A673 (cell line): ENCODE results near the gene MASP1. TPM values are rescaled to one million over a fixed set of nuclear protein-coding genes. Genes with fewer than 3 reads are reported as not detected.

Experiments used
- BruUV-seq: library from RNA; stranded (reverse); fragments of 400-500 nt; replicated peaks from 2 replicates; lab custom pipeline; 2021; lab: Mats Ljungman, UMichigan
- CTCF ChIA-PET: fragments of 300-600 bp; sonication (Branson Sonifier 250); formaldehyde crosslinking; loops from one replicate; lab custom pipeline; 2022; ENCODE audit warnings: antibody characterized with exemption; lab: Charles Lee
- POLR2A ChIA-PET: fragments of 300-600 bp; sonication (Branson Sonifier 250); formaldehyde crosslinking; loops from one replicate; lab custom pipeline; 2022; ENCODE audit warnings: antibody characterized with exemption; ENCODE audit not compliant: low non-redundant PET; lab: Charles Lee
- DNase-seq: peaks from one replicate; pipeline ENCODE4 v3.0.0-alpha.2; 2015; ENCODE audit warnings: low spot score
- H3K27ac ChIP-seq: fragments of 200-600 bp; sonication (generic); 2 replicates; pipeline ENCODE4 v1.5.1; 2016; ENCODE audit warnings: mixed run types, low read depth, mild to moderate bottlenecking, mixed read lengths, antibody characterized with exemption, low read length; ENCODE audit not compliant: poor library complexity, severe bottlenecking
- H3K27me3 ChIP-seq: fragments of 200-600 bp; sonication (generic); replicated peaks from 2 replicates; pipeline ENCODE4 v1.6.1; 2017; ENCODE audit warnings: mixed run types, low read depth, mild to moderate bottlenecking, mixed read lengths, antibody characterized with exemption, low read length; ENCODE audit not compliant: insufficient read depth, poor library complexity
- H3K36me3 ChIP-seq: fragments of 200-600 bp; sonication (generic); 2 replicates; pipeline ENCODE4 v1.6.1; 2016; ENCODE audit warnings: mixed run types, mild to moderate bottlenecking, mixed read lengths, antibody characterized with exemption, low read length; ENCODE audit not compliant: insufficient read depth, poor library complexity, severe bottlenecking
- H3K4me1 ChIP-seq: fragments of 200-600 bp; sonication (generic); 2 replicates; pipeline ENCODE4 v1.6.1; 2017; ENCODE audit warnings: mixed run types, mild to moderate bottlenecking, mixed read lengths, antibody characterized with exemption, low read length; ENCODE audit not compliant: insufficient read depth, poor library complexity, severe bottlenecking
- H3K4me3 ChIP-seq: fragments of 200-600 bp; sonication (generic); 2 replicates; pipeline ENCODE4 v1.5.1; 2016; ENCODE audit warnings: low read depth, mixed run types, mild to moderate bottlenecking, mixed read lengths, low read length; ENCODE audit not compliant: poor library complexity, severe bottlenecking
- H3K9me3 ChIP-seq: fragments of 200-600 bp; sonication (generic); 2 replicates; pipeline ENCODE4 v1.6.1; 2016; ENCODE audit warnings: mixed run types, low read depth, mild to moderate bottlenecking, mixed read lengths, antibody characterized with exemption, low read length; ENCODE audit not compliant: poor library complexity, severe bottlenecking
- CTCF ChIP-seq: fragments of 300-800, 200-600 bp; sonication (generic); conservative IDR thresholded peaks from 2 replicates; pipeline ENCODE4 v1.5.1; 2017; ENCODE audit warnings: low read depth, mild to moderate bottlenecking, antibody characterized with exemption, low read length, moderate library complexity, mixed read lengths
- EZH2 ChIP-seq: fragments of 200-600 bp; sonication (generic); IDR thresholded peaks from 2 replicates; pipeline ENCODE4 v1.6.1; 2017; ENCODE audit warnings: borderline replicate concordance, low read depth, mild to moderate bottlenecking, mixed read lengths, antibody characterized with exemption, low read length; ENCODE audit not compliant: poor library complexity, severe bottlenecking
- intact Hi-C: fragments of 100-400 bp; cut with micrococcal nuclease; formaldehyde crosslinking; loops from one replicate; pipeline ENCODE4 v1.10.0; 2022; ENCODE audit not compliant: unreplicated experiment
- total RNA-seq: library from RNA; stranded (reverse); gene quantifications from 2 replicates; pipeline ENCODE4 v1.2.3, GENCODE V29; 2021

The MASP1 gene
- total RNA-seq, 1 experiment from 2014 or later = not detected

- no TSS peak for BruUV-seq
- Histone ChIP-seq H3K27ac (no peak overlapping the region), H3K4me1 (no peaks in the 10 kb centered on the region), H3K27me3 (no peaks in the 10 kb centered on the region), H3K4me3 (no peak overlapping the region), H3K36me3 (no peaks in the 10 kb centered on the region), H3K9me3 (no peaks in the 10 kb centered on the region)
- intact Hi-C loops = no loop called here
- POLR2A ChIA-PET = no interaction called here
- CTCF ChIA-PET = no interaction called here
- no peak for DNase-seq
- TF ChIP-seq CTCF = no peak
These were observed 78.8 kb downstream of the MASP1 start for GRCh38 chr3:187212705-187213104.

GRCh38 chr3:187212196-187212545, 79.4 kb downstream of the MASP1 start:
- intact Hi-C loops = no loop called here
- CTCF ChIA-PET = no interaction called here

DNA sequence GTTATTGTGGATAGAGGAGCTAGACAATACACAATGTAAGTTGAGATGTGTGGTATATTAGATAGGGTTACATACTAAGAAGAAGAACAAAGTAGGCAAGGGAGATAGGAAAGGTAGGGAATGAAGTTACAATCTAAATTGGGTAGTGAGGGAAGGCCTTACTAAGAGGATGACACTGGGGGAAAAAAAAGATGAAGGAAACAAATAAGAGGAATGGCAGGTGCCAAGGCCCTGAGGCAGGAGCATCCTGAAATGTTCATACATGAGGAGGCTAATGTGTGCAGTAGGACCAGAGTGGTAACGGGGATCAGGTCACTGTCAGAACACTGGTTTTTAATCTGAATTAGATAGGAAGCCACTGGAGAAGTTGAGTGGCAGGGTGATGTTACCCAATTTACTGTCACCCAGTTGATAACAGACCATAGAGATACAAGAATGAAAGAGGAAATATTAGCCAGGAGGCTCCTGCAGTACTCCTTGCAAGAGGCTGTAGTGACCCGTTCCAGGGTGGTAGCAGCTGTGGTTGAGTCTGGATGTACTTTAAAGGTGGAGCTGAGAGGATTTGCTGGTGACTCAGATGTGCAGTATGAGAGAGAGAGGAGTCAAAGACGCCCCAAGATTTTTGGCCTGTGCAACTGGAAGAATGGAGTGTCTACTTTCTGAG, 79.9 kb downstream of the MASP1 start:
- Histone ChIP-seq H3K4me1 (no peaks in the 10 kb centered on the region), H3K9me3 (no peaks in the 10 kb centered on the region), H3K27ac (no peak overlapping the region), H3K36me3 (no peaks in the 10 kb centered on the region), H3K27me3 (no peaks in the 10 kb centered on the region), H3K4me3 (no peak overlapping the region)
- intact Hi-C loops = no loop called here
- ChIA-PET CTCF (no interaction called here), POLR2A (no interaction called here)
- no TSS peak for BruUV-seq
- TF ChIP-seq EZH2 (no peak), CTCF (no peak)
- DNase-seq = no peak

More at GRCh38 chr3:187212196-187212545, 79.4 kb downstream of the MASP1 start:
- DNase-seq = no peak
- no peaks in the 10 kb centered on the region for H3K4me1 ChIP-seq
- POLR2A ChIA-PET = no interaction called here
- H3K36me3 ChIP-seq = no peaks in the 10 kb centered on the region
- no peak overlapping the region for H3K4me3 ChIP-seq
- no peaks in the 10 kb centered on the region for H3K27me3 ChIP-seq
- H3K9me3 ChIP-seq = no peaks in the 10 kb centered on the region
- no peak overlapping the region for H3K27ac ChIP-seq
- no TSS peak for BruUV-seq
- no peak for TF ChIP-seq EZH2
- no peak for TF ChIP-seq CTCF
